Heart left ventricle (tissue), 16 donors: ENCODE measurements around the gene HLA-DQA2. TPM values are rescaled to one million over a fixed set of nuclear protein-coding genes. Genes with fewer than 3 reads are reported as not detected.
"Not testable (repeated sequence)": the region's sequence is repeated elsewhere in the genome, so short reads cannot be mapped to it uniquely, and the experiment has no call there.

ENCODE experiments used
- ATAC-seq, 4 donors: fragments of 200-7000 bp; cut with Tn5 transposase; one replicate each; pipeline ENCODE4 v1.9.1; 2020 to 2022; ENCODE audit warnings: moderate library complexity in 4 of 4, mild to moderate bottlenecking in 3 of 4, moderate number of reproducible peaks in 1 of 4
- DNase-seq, 5 donors: peaks; one replicate each; pipeline ENCODE4 v3.0.0-alpha.2; 2020
- H3K27ac ChIP-seq, 12 donors: fragments of 200-600 bp; sonication (generic) in 4 of 12; one replicate each; pipeline versions ENCODE4 v1.5.0 to v1.8.0; 2016 to 2022; ENCODE audit warnings: mild to moderate bottlenecking in 2 of 12
- H3K27me3 ChIP-seq, 9 donors: fragments of 200-600 bp; sonication (generic) in 2 of 9; one replicate each; pipeline versions ENCODE4 v1.5.1 to v1.8.0; 2016 to 2022; ENCODE audit warnings: mild to moderate bottlenecking in 3 of 9
- H3K36me3 ChIP-seq, 9 donors: fragments of 200-600 bp; sonication (generic) in 2 of 9; one replicate each; pipeline versions ENCODE4 v1.5.0 to v1.8.0; 2018 to 2022; ENCODE audit warnings: mild to moderate bottlenecking in 2 of 9
- H3K4me1 ChIP-seq, 12 donors: fragments of 200-600 bp; sonication (generic) in 4 of 12; one replicate each; pipeline versions ENCODE4 v1.5.0 to v1.8.0; 2016 to 2022; ENCODE audit warnings: mild to moderate bottlenecking in 3 of 12
- H3K4me3 ChIP-seq, 12 donors: fragments of 200-600 bp; sonication (generic) in 4 of 12; one replicate each; pipeline versions ENCODE4 v1.5.0 to v1.8.0; 2017 to 2022; ENCODE audit warnings: mild to moderate bottlenecking in 9 of 12, moderate library complexity in 4 of 12
- H3K9me3 ChIP-seq, 12 donors: fragments of 200-600 bp; sonication (generic) in 4 of 12; one replicate each; pipeline versions ENCODE4 v1.5.0 to v1.8.0; 2016 to 2022; ENCODE audit warnings: mild to moderate bottlenecking in 1 of 12
- POLR2A ChIP-seq, 2 donors: fragments of 450-650 bp; IDR thresholded peaks; one replicate each; pipeline ENCODE4 v1.6.1; 2017; ENCODE audit warnings: antibody characterized with exemption in 2 of 2, mild to moderate bottlenecking in 2 of 2, moderate library complexity in 2 of 2
- WGBS, 4 donors: extraction: QIAGEN DNeasy Blood & Tissue Kit in 2 of 4; methylation state at CpG; one replicate each; pipeline versions ENCODE4 v1.1.5 to v1.1.7; 2013 to 2018; 5-methylcytosine and 5-hydroxymethylcytosine counted together
- intact Hi-C, 10 donors: fragments of 100-400 bp; cut with DNase I; formaldehyde crosslinking; loops; one replicate each; pipeline versions ENCODE4 v1.11.1 to v1.14.2; 2022
- polyA plus RNA-seq, 2 donors: library from polyadenylated mRNA; stranded (reverse); fragments of 200-250 nt; gene quantifications; one replicate each; pipeline ENCODE4 v1.2.3, GENCODE V29; 2013
- total RNA-seq, 9 donors: library from RNA; depleted of rRNA in 2 of 9; stranded (reverse); fragments of >200 nt in 2 of 9; fragmentation: NEBNext Ultra II Directional in 3 of 9; extraction: Animal tissue kit (Norgen Biotek cat#: 25700) in 3 of 9; gene quantifications; one replicate each; pipeline versions ENCODE4 v1.1.0 to v1.2.4, GENCODE V29; 2016 to 2023
- TF ChIP-seq, protein P1 (sequence below), 12 donors: fragments of 200-600 bp; sonication (generic) in 4 of 12; IDR thresholded peaks; one replicate each; pipeline versions ENCODE4 v1.5.0 to v1.8.0; 2018 to 2022; ENCODE audit warnings: antibody characterized with exemption in 12 of 12, mild to moderate bottlenecking in 5 of 12
- donor health status: ischemic (EF 13 %, LVEDD 7.1; RV severe dilation, severe dysfunction).
- donor health status: healthy with polysubstance abuse.
- donor health status: DM: no; HTN: yes; CAD: no.
- donor health status: DM: no; HTN: no; CAD: no.
- donor health status: ischemic (EF 25% LVEDD 6.9; RV normal size, moderate dysfunction).
- donor health status: ischemic (EF 25% LVEDD 5.7; RV mildly dilated, moderate dysfunction).
- donor health status: healthy.
- donor health status: DM: yes; HTN: yes; CAD: no.
- donor health status: ischemic (EF 35%, LVEDD 5.7; RV mildly dilated, moderate dysfunction).
- donor health status: nonischemic (EF 11% LVEDD 7.7; RV severe dilation, severe dysfunction).
- donor health status: DM: yes; HTN: yes; CAD: no.
- donor health status: PGD.
- donor health status: ischemic (EF 29% LVEDD 5.4; RV normal size, mild dysfunction).
- donor health status: nonischemic (EF 23%, LVEDD 6.1; RV moderate dilation, normal function).

The HLA-DQA2 gene
- total and polyA plus RNA-seq, 11 donors = 0.14 to 34.4 (median 1.6) TPM; not detected in 5

DNA sequence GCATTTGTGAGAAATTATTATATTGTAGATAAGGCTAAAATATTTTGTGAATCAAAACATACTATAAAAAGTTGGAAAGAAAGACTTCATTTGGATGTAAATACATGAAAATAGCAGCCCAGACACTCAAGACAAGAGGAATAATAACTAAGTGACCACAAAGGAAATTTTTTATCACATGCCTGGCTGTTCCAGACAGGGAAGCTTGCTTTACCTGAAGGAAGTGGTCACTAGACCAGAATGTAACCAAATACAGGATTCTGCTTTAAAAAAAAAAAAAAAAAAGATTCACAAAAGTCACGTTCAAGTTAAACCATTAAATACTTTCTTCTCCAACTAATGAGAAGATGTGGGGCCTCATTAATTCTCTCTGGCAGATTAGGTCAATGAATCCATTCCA is 31.5 kb downstream of the HLA-DQA2 start:
- Histone ChIP-seq H3K27me3 (peaks cover 0 to 35% (median 13%) of the 10 kb centered on the region in 9 donors), H3K27ac (no peak overlapping the region), H3K4me1 (no peaks in the 10 kb centered on the region), H3K36me3 (no peaks in the 10 kb centered on the region), H3K4me3 (no peak overlapping the region), H3K9me3 (no peaks in the 10 kb centered on the region)
- intact Hi-C loops = no loop called here
- ATAC-seq (no peak), DNase-seq (no peak)
- WGBS, 4 donors = 35 to 53% (median 50%) methylated on average over 1 of the region's 1 CpG
- TF ChIP-seq, protein P1, sequence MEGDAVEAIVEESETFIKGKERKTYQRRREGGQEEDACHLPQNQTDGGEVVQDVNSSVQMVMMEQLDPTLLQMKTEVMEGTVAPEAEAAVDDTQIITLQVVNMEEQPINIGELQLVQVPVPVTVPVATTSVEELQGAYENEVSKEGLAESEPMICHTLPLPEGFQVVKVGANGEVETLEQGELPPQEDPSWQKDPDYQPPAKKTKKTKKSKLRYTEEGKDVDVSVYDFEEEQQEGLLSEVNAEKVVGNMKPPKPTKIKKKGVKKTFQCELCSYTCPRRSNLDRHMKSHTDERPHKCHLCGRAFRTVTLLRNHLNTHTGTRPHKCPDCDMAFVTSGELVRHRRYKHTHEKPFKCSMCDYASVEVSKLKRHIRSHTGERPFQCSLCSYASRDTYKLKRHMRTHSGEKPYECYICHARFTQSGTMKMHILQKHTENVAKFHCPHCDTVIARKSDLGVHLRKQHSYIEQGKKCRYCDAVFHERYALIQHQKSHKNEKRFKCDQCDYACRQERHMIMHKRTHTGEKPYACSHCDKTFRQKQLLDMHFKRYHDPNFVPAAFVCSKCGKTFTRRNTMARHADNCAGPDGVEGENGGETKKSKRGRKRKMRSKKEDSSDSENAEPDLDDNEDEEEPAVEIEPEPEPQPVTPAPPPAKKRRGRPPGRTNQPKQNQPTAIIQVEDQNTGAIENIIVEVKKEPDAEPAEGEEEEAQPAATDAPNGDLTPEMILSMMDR (IDR thresholded peaks at IDR 0.05) = no peak
- no peak for TF ChIP-seq POLR2A (IDR thresholded peaks at IDR 0.05)

DNA sequence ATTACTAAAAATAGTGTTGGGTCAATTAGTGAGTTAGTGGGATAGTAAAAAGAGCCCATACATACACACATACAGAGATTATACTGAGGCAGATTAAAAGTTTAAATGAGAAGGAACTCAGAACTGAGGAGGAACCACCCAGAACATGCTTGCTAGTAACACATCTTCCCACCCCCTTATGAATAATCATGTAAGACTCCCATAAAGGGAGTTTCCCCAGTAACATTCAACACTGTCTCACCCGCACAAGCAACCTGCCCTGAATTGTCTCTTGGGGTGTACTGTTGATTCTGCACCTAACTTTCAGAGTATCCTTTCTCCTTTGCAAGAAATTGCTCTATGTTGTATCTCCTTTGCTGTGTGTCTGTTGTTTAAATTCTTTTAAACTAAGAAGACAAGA is 33.2 kb downstream of the HLA-DQA2 start:
- intact Hi-C loops = no loop called here
- ATAC-seq = no peak

DNA sequence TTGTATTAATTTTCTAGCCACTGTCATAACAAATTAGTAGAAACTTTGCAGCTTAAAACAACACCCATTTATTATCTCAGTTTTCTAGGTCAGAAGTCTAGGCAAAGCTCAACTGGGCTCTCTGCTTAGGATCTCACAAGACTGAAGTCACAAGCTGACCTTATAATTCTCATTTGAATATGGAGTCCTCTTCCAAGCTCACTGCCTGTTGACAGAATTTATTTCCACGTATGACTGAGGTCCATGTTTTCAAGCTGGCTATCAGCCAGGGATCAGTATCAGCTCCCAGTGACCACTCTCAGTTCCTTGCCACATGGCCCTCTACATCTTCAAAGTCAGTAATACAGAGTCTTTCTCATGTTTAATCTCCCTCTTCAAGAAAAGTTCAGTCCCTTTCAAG is 33.9 kb downstream of the HLA-DQA2 start:
- DNase-seq (no peak), ATAC-seq (no peak)
- no peak overlapping the region for H3K27ac ChIP-seq
- no peak for TF ChIP-seq POLR2A (IDR thresholded peaks at IDR 0.05)
- TF ChIP-seq, protein P1 (IDR thresholded peaks at IDR 0.05) = no peak
- no peaks in the 10 kb centered on the region for H3K36me3 ChIP-seq
- WGBS, 4 donors = 13 to 42% (median 26%) methylated on average over 1 of the region's 1 CpG
- H3K27me3 ChIP-seq = peaks cover 0 to 18% (median 3%) of the 10 kb centered on the region in 9 donors
- no peaks in the 10 kb centered on the region for H3K4me1 ChIP-seq
- intact Hi-C loops = no loop called here
- H3K4me3 ChIP-seq = no peak overlapping the region
- no peaks in the 10 kb centered on the region for H3K9me3 ChIP-seq

More for the DNA sequence above, 33.2 kb downstream of the HLA-DQA2 start:
- H3K27ac ChIP-seq = no peak overlapping the region
- H3K27me3 ChIP-seq = peaks cover 0 to 24% (median 7%) of the 10 kb centered on the region in 9 donors
- H3K4me3 ChIP-seq = no peak overlapping the region
- H3K9me3 ChIP-seq = no peaks in the 10 kb centered on the region
- TF ChIP-seq, protein P1 (IDR thresholded peaks at IDR 0.05) = no peak
- TF ChIP-seq POLR2A (IDR thresholded peaks at IDR 0.05) = no peak
- no peaks in the 10 kb centered on the region for H3K36me3 ChIP-seq
- WGBS, 4 donors = 54 to 64% (median 60%) methylated on average over 1 of the region's 1 CpG
- no peaks in the 10 kb centered on the region for H3K4me1 ChIP-seq
- DNase-seq = no peak

DNA sequence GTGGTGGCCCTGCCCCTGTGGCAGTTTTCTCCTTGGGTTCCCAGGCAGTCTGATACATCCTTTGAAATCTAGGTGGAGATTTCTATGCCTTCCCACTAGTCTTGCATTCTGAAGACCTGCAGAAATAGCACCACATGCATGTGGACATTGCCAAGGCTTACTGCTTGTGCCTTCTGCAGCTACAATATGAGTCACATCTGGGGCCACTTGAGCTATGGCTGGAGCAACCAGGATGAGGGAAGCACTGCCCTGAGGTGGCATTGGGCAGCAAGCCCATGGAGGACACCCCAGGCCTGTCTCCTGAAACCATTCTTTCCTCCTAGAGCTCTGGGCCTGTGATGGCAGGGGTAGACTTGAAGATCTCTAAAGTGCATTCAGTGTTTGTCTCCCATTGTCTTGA is 37.8 kb downstream of the HLA-DQA2 start:
- Histone ChIP-seq H3K36me3 (no peaks in the 10 kb centered on the region), H3K27ac (no peak overlapping the region), H3K27me3 (peaks cover 0 to 8% (median 0%) of the 10 kb centered on the region in 9 donors), H3K4me1 (no peaks in the 10 kb centered on the region), H3K9me3 (peaks cover 0 to 11% (median 0%) of the 10 kb centered on the region in 12 donors), H3K4me3 (no peak overlapping the region)
- ATAC-seq (no peak), DNase-seq (no peak)
- TF ChIP-seq POLR2A (IDR thresholded peaks at IDR 0.05) = no peak
- TF ChIP-seq, protein P1 (IDR thresholded peaks at IDR 0.05) = no peak
- intact Hi-C loops = no loop called here

DNA sequence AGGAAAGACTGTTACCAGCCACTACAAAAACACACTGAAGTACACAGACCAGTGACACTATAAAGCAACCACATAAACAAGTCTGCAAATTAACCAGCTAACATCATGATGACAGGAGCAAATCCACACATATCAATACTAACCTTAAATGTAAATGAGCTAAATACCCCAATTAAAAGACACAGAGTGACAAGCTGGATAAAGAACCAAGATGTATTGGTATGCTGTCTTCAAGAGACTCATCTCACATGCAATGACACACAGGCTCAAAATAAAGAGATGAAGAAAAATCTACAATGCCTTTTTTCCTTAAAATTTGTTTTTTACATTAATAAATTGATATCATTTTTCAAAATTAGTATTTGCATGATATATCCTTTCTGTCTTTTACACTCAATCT is 41.7 kb downstream of the HLA-DQA2 start:
- H3K36me3 ChIP-seq, H3K27ac ChIP-seq, H3K4me1 ChIP-seq, H3K4me3 ChIP-seq, ATAC-seq, DNase-seq: not testable (repeated sequence)
- Histone ChIP-seq H3K27me3 (peaks cover 0 to 25% (median 0%) of the 10 kb centered on the region in 9 donors), H3K9me3 (peaks cover 0 to 11% (median 0%) of the 10 kb centered on the region in 12 donors)
- intact Hi-C loops = loop anchor here in 2 of 10 donors (5.0 to 10.0 kb wide), 2 partner anchors 68 to 71 kb away; no protein-coding TSS in a partner anchor
